Stimulated activated effector memory CD8-positive, alpha-beta T cell treated with anti-CD3 and anti-CD28 coated beads, Interleukin-12 subunit alpha, Interleukin-12 subunit beta, amount 100 ng/mL, for 72 hours (primary cell): ENCODE measurements around the gene DCDC1.
"Not testable (repeated sequence)": the region's sequence is repeated elsewhere in the genome, so short reads cannot be mapped to it uniquely, and the experiment has no call there.

ENCODE experiments used
- ATAC-seq: fragments of 150-1000 bp; cut with Tn5 transposase; 2 replicates; pipeline ENCODE4 v1.10.0; 2021
- DNase-seq, 2 donors: peaks; one replicate each; pipeline ENCODE4 v3.0.0; 2021 to 2022; ENCODE audit warnings: low spot score in 2 of 2
- H3K27ac Mint-ChIP-seq: one replicate; pipeline ENCODE4 v1.8.0; 2022; ENCODE audit warnings: mild to moderate bottlenecking, mixed read lengths
- H3K36me3 Mint-ChIP-seq: one replicate; pipeline ENCODE4 v1.8.0; 2022; ENCODE audit warnings: mild to moderate bottlenecking, mixed read lengths
- H3K4me1 Mint-ChIP-seq: one replicate; pipeline ENCODE4 v1.8.0; 2022; ENCODE audit warnings: mixed read lengths
- H3K4me3 Mint-ChIP-seq: one replicate; pipeline ENCODE4 v1.8.0; 2022; ENCODE audit warnings: mild to moderate bottlenecking, mixed read lengths
- H3K9me3 Mint-ChIP-seq: one replicate; pipeline ENCODE4 v1.8.0; 2022; ENCODE audit warnings: mixed read lengths

The DCDC1 gene

GRCh38 chr11:30983776-30984441 is 385.6 kb downstream of the DCDC1 start:
- ATAC-seq: no peak
- H3K4me1 Mint-ChIP-seq: no peaks in the 10 kb centered on the region
- no peak overlapping the region for H3K27ac Mint-ChIP-seq
- H3K36me3 Mint-ChIP-seq: no peaks in the 10 kb centered on the region
- no peak overlapping the region for H3K4me3 Mint-ChIP-seq
- DNase-seq: no peak
- H3K9me3 Mint-ChIP-seq: peaks cover 5% of the 10 kb centered on the region

GRCh38 chr11:30983143-30983542 is 386.4 kb downstream of the DCDC1 start:
- ATAC-seq (no peak), DNase-seq (no peak)
- Mint-ChIP-seq H3K4me1 (no peaks in the 10 kb centered on the region), H3K36me3 (no peaks in the 10 kb centered on the region), H3K9me3 (peaks cover 3% of the 10 kb centered on the region), H3K4me3 (no peak overlapping the region), H3K27ac (no peak overlapping the region)

GRCh38 chr11:30967579-30967978 is 402.0 kb downstream of the DCDC1 start:
- DNase-seq (no peak), ATAC-seq (no peak)
- Mint-ChIP-seq H3K4me3 (no peak overlapping the region), H3K4me1 (no peaks in the 10 kb centered on the region), H3K36me3 (no peaks in the 10 kb centered on the region), H3K27ac (no peak overlapping the region), H3K9me3 (peaks cover 16% of the 10 kb centered on the region)

- no peak overlapping the region for H3K27ac Mint-ChIP-seq
- H3K36me3 Mint-ChIP-seq: no peaks in the 10 kb centered on the region
- no peak for DNase-seq
- ATAC-seq: no peak
- H3K4me1 Mint-ChIP-seq: no peaks in the 10 kb centered on the region
- no peak overlapping the region for H3K4me3 Mint-ChIP-seq
- peaks cover 6% of the 10 kb centered on the region for H3K9me3 Mint-ChIP-seq
Observed at GRCh38 chr11:30960387-30960992, 409.0 kb downstream of the DCDC1 start.

- Mint-ChIP-seq H3K4me3 (no peak overlapping the region), H3K4me1 (no peaks in the 10 kb centered on the region), H3K36me3 (no peaks in the 10 kb centered on the region), H3K9me3 (peaks cover 9% of the 10 kb centered on the region), H3K27ac (no peak overlapping the region)
- no peak for DNase-seq
- no peak for ATAC-seq
Observed at GRCh38 chr11:30956751-30957150, 412.8 kb downstream of the DCDC1 start.

- Mint-ChIP-seq H3K27ac (no peak overlapping the region), H3K36me3 (no peaks in the 10 kb centered on the region), H3K4me1 (no peaks in the 10 kb centered on the region), H3K9me3 (peaks cover 9% of the 10 kb centered on the region), H3K4me3 (no peak overlapping the region)
- no peak for DNase-seq
- no peak for ATAC-seq
Observed at GRCh38 chr11:30949838-30950237, 419.7 kb downstream of the DCDC1 start.

- not testable (repeated sequence) for ATAC-seq, H3K36me3 Mint-ChIP-seq
Observed at GRCh38 chr11:30947715-30948114, 421.8 kb downstream of the DCDC1 start.

GRCh38 chr11:30938810-30939209 is 430.7 kb downstream of the DCDC1 start:
- no peak for DNase-seq
- no peak for ATAC-seq
- Mint-ChIP-seq H3K27ac (no peak overlapping the region), H3K36me3 (no peaks in the 10 kb centered on the region), H3K4me1 (no peaks in the 10 kb centered on the region), H3K9me3 (peaks cover 12% of the 10 kb centered on the region), H3K4me3 (no peak overlapping the region)

More at GRCh38 chr11:30947715-30948114, 421.8 kb downstream of the DCDC1 start:
- DNase-seq, H3K4me1 Mint-ChIP-seq, H3K27ac Mint-ChIP-seq, H3K4me3 Mint-ChIP-seq: not testable (repeated sequence)
- peaks cover 14% of the 10 kb centered on the region for H3K9me3 Mint-ChIP-seq

GRCh38 chr11:30938171-30938570 is 431.4 kb downstream of the DCDC1 start:
- Mint-ChIP-seq H3K36me3 (no peaks in the 10 kb centered on the region), H3K27ac (no peak overlapping the region)
- ATAC-seq: no peak

GRCh38 chr11:30936491-30936890 is 433.0 kb downstream of the DCDC1 start:
- DNase-seq (no peak), ATAC-seq (no peak)
- Mint-ChIP-seq H3K4me3 (no peak overlapping the region), H3K9me3 (peaks cover 8% of the 10 kb centered on the region), H3K4me1 (no peaks in the 10 kb centered on the region), H3K27ac (no peak overlapping the region), H3K36me3 (no peaks in the 10 kb centered on the region)

More at GRCh38 chr11:30938171-30938570, 431.4 kb downstream of the DCDC1 start:
- no peak for DNase-seq
- Mint-ChIP-seq H3K9me3 (peaks cover 11% of the 10 kb centered on the region), H3K4me1 (no peaks in the 10 kb centered on the region), H3K4me3 (no peak overlapping the region)

GRCh38 chr11:30935861-30936260 is 433.7 kb downstream of the DCDC1 start:
- no peak overlapping the region for H3K27ac Mint-ChIP-seq
- DNase-seq (no peak), ATAC-seq (no peak)
- H3K4me3 Mint-ChIP-seq: no peak overlapping the region
- peaks cover 3% of the 10 kb centered on the region for H3K9me3 Mint-ChIP-seq
- H3K36me3 Mint-ChIP-seq: no peaks in the 10 kb centered on the region
- no peaks in the 10 kb centered on the region for H3K4me1 Mint-ChIP-seq

GRCh38 chr11:30926130-30926529 is 443.4 kb downstream of the DCDC1 start:
- H3K4me1 Mint-ChIP-seq: no peaks in the 10 kb centered on the region
- H3K4me3 Mint-ChIP-seq: no peak overlapping the region
- peaks cover 2% of the 10 kb centered on the region for H3K9me3 Mint-ChIP-seq
- no peak overlapping the region for H3K27ac Mint-ChIP-seq
- no peaks in the 10 kb centered on the region for H3K36me3 Mint-ChIP-seq
- ATAC-seq: no peak
- no peak for DNase-seq

GRCh38 chr11:30921811-30922210 is 447.7 kb downstream of the DCDC1 start:
- ATAC-seq: peak; percentile 45
- no peaks in the 10 kb centered on the region for H3K36me3 Mint-ChIP-seq
- no peak overlapping the region for H3K27ac Mint-ChIP-seq
- no peaks in the 10 kb centered on the region for H3K9me3 Mint-ChIP-seq
- H3K4me1 Mint-ChIP-seq: no peaks in the 10 kb centered on the region
- DNase-seq: no peak
- H3K4me3 Mint-ChIP-seq: no peak overlapping the region

- no peak overlapping the region for H3K27ac Mint-ChIP-seq
- ATAC-seq: peak; percentile 40
- H3K9me3 Mint-ChIP-seq: no peaks in the 10 kb centered on the region
- H3K36me3 Mint-ChIP-seq: no peaks in the 10 kb centered on the region
- no peaks in the 10 kb centered on the region for H3K4me1 Mint-ChIP-seq
- no peak overlapping the region for H3K4me3 Mint-ChIP-seq
- DNase-seq: no peak
Observed at GRCh38 chr11:30919389-30920152, 450.0 kb downstream of the DCDC1 start.

- H3K36me3 Mint-ChIP-seq: no peaks in the 10 kb centered on the region
- no peaks in the 10 kb centered on the region for H3K4me1 Mint-ChIP-seq
- DNase-seq: no peak
- no peak overlapping the region for H3K27ac Mint-ChIP-seq
- H3K9me3 Mint-ChIP-seq: no peaks in the 10 kb centered on the region
- ATAC-seq: no peak
- no peak overlapping the region for H3K4me3 Mint-ChIP-seq
Observed at GRCh38 chr11:30917859-30918478, 451.6 kb downstream of the DCDC1 start.
